Fibroblast of lung (primary cell): Measurements from ENCODE around the gene CPNE8.

Experiments
- EZH2 ChIP-seq: IDR thresholded peaks from 2 replicates; pipeline ENCODE4 v1.5.1; 2012; ENCODE audit warnings: low read length, control low read depth, mild to moderate bottlenecking; ENCODE audit errors: missing control alignments
- TF ChIP-seq, protein P1 (sequence below), 2 donors: IDR thresholded peaks in 1 of 2; conservative IDR thresholded peaks in 1 of 2; 1 replicate in 1 of 2; 2 replicates in 1 of 2; pipeline ENCODE4 v1.5.1; 2011 to 2012; ENCODE audit warnings: low read length in 2 of 2, control low read depth in 1 of 2, inconsistent platforms in 1 of 2, low read depth in 1 of 2, mild to moderate bottlenecking in 1 of 2

DNA sequence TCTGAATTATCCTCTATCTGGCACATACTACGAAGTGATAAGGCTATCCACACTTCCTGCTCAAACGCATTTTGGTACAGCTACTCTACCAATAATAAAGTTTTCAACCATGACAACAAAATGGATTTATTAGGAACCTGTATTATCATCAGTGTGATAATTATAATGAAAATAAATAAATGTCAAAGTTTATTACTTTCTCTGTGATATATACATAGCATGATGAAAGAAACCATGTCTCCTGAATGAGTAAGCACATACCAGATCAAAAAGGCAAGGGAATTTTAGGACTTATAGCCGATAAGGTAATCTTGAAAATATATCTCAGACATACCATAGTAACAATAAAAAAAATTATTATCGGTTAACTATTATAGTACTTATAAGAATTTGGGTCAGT lies 61.1 kb downstream of the CPNE8 start:
- TF ChIP-seq, protein P1, sequence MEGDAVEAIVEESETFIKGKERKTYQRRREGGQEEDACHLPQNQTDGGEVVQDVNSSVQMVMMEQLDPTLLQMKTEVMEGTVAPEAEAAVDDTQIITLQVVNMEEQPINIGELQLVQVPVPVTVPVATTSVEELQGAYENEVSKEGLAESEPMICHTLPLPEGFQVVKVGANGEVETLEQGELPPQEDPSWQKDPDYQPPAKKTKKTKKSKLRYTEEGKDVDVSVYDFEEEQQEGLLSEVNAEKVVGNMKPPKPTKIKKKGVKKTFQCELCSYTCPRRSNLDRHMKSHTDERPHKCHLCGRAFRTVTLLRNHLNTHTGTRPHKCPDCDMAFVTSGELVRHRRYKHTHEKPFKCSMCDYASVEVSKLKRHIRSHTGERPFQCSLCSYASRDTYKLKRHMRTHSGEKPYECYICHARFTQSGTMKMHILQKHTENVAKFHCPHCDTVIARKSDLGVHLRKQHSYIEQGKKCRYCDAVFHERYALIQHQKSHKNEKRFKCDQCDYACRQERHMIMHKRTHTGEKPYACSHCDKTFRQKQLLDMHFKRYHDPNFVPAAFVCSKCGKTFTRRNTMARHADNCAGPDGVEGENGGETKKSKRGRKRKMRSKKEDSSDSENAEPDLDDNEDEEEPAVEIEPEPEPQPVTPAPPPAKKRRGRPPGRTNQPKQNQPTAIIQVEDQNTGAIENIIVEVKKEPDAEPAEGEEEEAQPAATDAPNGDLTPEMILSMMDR (conservative IDR thresholded peaks at IDR 0.05 in 1 of 2, IDR thresholded peaks at IDR 0.05 in 1 of 2; ENCODE audit: low read depth in 1 of 2, low read length in 2 of 2) = no peak
- no peak for TF ChIP-seq EZH2
